Prostate gland (tissue), 2 donors: ENCODE results near the gene MAD1L1. TPM values are rescaled to one million over a fixed set of nuclear protein-coding genes. Genes with fewer than 3 reads are reported as not detected.
"Not testable (repeated sequence)": the region's sequence is repeated elsewhere in the genome, so short reads cannot be mapped to it uniquely, and the experiment has no call there.

Source experiments
- DNase-seq: peaks from one replicate; pipeline ENCODE4 v3.0.0-alpha.2; 2019; ENCODE audit warnings: low spot score
- H3K27ac ChIP-seq, 2 donors: fragments of 200-600 bp; sonication (generic); 2 replicates each; pipeline ENCODE4 v1.5.1; 2017 to 2019
- H3K27me3 ChIP-seq: fragments of 200-600 bp; sonication (generic); replicated peaks from 2 replicates; pipeline ENCODE4 v1.5.1; 2019; ENCODE audit not compliant: insufficient read depth
- H3K36me3 ChIP-seq, 2 donors: fragments of 200-600 bp; sonication (generic); 1 replicate in 1 of 2; 2 replicates in 1 of 2; pipeline versions ENCODE4 v1.5.1 to v1.8.1; 2017 to 2019
- H3K4me1 ChIP-seq: fragments of 200-600 bp; sonication (generic); replicated peaks from 2 replicates; pipeline ENCODE4 v1.5.1; 2019
- H3K4me3 ChIP-seq, 2 donors: fragments of 200-600 bp; sonication (generic); 2 replicates each; pipeline ENCODE4 v1.5.1; 2017 to 2019
- H3K9me3 ChIP-seq: fragments of 200-600 bp; sonication (generic); 2 replicates; pipeline ENCODE4 v1.5.1; 2017
- POLR2A ChIP-seq: fragments of 450-650 bp; IDR thresholded peaks from one replicate; pipeline ENCODE4 v1.6.1; 2016; ENCODE audit warnings: antibody characterized with exemption, mild to moderate bottlenecking
- POLR2AphosphoS5 ChIP-seq: sonication (generic); formaldehyde crosslinking; IDR thresholded peaks from one replicate; pipeline ENCODE4 v1.6.1; 2017; ENCODE audit warnings: antibody characterized with exemption
- WGBS: methylation state at CpG from one replicate; pipeline ENCODE4 v1.1.5; 2018; 5-methylcytosine and 5-hydroxymethylcytosine counted together
- intact Hi-C: fragments of 100-400 bp; cut with DNase I; formaldehyde crosslinking; loops from one replicate; pipeline ENCODE4 v1.14.2; 2022
- total RNA-seq, 2 donors: library from RNA; depleted of rRNA; stranded (reverse); fragments of >200 nt; gene quantifications; one replicate each; pipeline ENCODE4 v1.1.0, GENCODE V29; 2016
- TF ChIP-seq, protein P1 (sequence below), 4 experiments: fragments of 200-600 bp in 2 of 4; fragments of 450-650 bp in 2 of 4; sonication (generic) in 2 of 4; IDR thresholded peaks; 1 replicate in 3 of 4; 2 replicates in 1 of 4; pipeline ENCODE4 v1.5.1; 2016 to 2019; ENCODE audit warnings: antibody characterized with exemption in 4 of 4, mild to moderate bottlenecking in 2 of 4, moderate library complexity in 2 of 4

The MAD1L1 gene
- total RNA-seq, 2 donors from 2014 or later: 79.3 to 91.9 TPM

DNA sequence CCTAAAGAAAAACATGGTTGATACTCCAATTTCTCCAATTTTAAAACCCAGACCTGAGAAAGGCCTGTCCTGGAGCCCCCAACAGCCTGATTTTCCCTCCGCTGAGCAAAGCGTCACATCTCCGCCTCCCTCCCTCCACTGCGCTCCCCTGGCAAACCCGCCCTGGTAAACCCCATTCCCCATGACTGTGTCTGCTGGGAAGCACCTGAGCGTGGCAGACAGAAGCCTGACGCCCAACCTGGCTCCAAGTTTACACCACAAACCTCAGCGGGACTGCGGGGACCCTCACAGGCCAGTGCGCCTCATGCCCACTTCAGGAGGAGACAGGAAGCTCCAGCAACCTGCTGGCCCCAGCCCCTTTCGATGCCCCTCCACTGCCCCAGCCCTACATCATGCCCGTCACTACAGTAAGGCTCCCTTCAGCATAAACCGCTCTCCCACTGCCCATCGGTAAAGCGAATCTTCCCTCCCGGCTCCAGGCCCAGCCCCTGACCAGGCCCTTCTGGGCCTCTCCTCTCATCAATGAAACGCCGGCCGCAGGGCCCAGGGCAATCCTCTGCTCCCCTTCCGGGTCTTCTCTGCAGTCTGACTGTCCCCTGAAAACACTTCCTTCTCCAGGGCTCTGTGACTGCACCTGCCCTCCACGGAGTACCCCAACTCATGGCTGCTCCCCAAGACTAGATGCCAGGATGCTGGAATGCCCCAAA, 233.3 kb downstream of the MAD1L1 start:
- 92% methylated on average over 21 of the region's 21 CpGs for WGBS
- intact Hi-C loops: no loop called here
- Histone ChIP-seq H3K4me3 (no peak overlapping the region), H3K4me1 (no peaks in the 10 kb centered on the region), H3K9me3 (no peaks in the 10 kb centered on the region), H3K27ac (no peak overlapping the region), H3K36me3 (no peaks in the 10 kb centered on the region), H3K27me3 (no peaks in the 10 kb centered on the region)
- TF ChIP-seq, protein P1, sequence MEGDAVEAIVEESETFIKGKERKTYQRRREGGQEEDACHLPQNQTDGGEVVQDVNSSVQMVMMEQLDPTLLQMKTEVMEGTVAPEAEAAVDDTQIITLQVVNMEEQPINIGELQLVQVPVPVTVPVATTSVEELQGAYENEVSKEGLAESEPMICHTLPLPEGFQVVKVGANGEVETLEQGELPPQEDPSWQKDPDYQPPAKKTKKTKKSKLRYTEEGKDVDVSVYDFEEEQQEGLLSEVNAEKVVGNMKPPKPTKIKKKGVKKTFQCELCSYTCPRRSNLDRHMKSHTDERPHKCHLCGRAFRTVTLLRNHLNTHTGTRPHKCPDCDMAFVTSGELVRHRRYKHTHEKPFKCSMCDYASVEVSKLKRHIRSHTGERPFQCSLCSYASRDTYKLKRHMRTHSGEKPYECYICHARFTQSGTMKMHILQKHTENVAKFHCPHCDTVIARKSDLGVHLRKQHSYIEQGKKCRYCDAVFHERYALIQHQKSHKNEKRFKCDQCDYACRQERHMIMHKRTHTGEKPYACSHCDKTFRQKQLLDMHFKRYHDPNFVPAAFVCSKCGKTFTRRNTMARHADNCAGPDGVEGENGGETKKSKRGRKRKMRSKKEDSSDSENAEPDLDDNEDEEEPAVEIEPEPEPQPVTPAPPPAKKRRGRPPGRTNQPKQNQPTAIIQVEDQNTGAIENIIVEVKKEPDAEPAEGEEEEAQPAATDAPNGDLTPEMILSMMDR (IDR thresholded peaks at IDR 0.05): no peak
- no peak for TF ChIP-seq POLR2AphosphoS5
- TF ChIP-seq POLR2A: no peak
- DNase-seq: no peak

DNA sequence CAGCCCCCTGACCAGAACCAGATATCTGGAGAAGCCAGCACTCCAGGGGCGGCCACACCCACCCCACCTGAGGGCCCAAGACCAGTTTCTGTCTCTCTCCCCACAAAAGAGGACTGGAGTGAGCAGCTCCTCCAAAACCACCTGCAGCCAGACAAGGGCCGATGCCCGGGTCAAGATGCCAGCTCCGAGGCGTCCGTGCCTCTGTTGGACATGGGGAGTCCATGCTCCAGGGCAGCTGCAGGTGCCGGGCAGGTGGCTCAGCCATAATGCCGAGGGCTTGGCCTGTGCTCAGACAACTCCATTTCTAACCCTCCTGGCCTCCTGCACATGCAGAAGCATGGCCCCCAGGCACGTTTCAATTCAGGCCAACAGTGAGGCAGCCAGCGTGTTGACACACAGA, 234.6 kb downstream of the MAD1L1 start:
- Histone ChIP-seq H3K36me3 (no peaks in the 10 kb centered on the region), H3K9me3 (no peaks in the 10 kb centered on the region), H3K27me3 (no peaks in the 10 kb centered on the region), H3K27ac (no peak overlapping the region), H3K4me1 (no peaks in the 10 kb centered on the region), H3K4me3 (no peak overlapping the region)
- intact Hi-C loops: no loop called here
- TF ChIP-seq, protein P1 (IDR thresholded peaks at IDR 0.05): no peak
- TF ChIP-seq POLR2A (no peak), POLR2AphosphoS5 (no peak)
- no peak for DNase-seq
- 91% methylated on average over 10 of the region's 10 CpGs for WGBS

DNA sequence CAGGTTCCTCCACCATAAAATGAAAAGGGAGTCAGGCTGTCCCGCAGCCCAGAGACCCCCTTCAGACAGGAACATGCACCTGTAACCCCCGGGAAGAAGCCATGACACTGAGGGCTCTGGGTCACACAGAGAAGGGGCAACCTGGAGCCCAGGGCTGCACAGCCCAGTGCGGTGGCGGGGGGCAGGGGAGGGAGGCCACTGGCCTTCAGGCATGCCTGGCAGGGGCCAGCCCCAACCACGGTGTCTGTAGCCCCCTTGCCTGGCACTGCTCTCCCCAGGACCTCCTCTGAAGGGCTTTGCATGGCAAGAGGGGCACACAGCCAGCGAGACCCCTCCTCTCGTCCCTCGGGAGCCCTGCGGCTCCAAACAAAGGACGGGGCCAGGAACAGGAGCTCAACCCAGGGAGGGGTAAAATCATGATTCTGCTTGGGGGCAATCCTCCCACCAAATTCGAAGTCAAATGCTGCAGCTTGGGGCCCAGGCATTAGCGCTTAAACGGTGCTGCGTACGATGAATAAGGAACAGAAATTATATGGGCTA, 235.1 kb downstream of the MAD1L1 start:
- Histone ChIP-seq H3K4me3 (no peak overlapping the region), H3K27me3 (no peaks in the 10 kb centered on the region), H3K36me3 (no peaks in the 10 kb centered on the region), H3K9me3 (no peaks in the 10 kb centered on the region), H3K4me1 (no peaks in the 10 kb centered on the region), H3K27ac (no peak overlapping the region)
- 87% methylated on average over 15 of the region's 15 CpGs for WGBS
- no peak for DNase-seq
- intact Hi-C loops: no loop called here
- no peak for TF ChIP-seq POLR2A
- TF ChIP-seq POLR2AphosphoS5: no peak
- TF ChIP-seq, protein P1 (IDR thresholded peaks at IDR 0.05): no peak

DNA sequence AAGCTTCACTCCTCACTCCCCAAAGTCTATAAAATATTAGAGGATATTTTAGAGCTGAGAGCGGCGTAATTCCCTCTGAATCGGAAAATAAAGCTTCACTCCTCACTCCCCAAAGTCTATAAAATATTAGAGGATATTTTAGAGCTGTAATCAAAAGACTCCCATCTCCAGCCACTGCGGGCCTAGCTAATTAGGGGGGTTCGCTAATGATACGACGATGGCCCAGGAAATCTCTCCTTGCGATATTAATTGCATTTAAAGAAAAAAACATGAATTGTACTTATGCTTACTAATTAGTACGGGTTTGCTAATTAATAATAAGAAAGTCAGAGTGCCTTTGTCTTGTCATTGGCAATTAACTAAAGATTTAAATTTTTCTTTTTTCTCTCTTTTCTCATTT, 235.9 kb downstream of the MAD1L1 start:
- Histone ChIP-seq H3K4me1 (no peaks in the 10 kb centered on the region), H3K27me3 (no peaks in the 10 kb centered on the region), H3K36me3 (no peaks in the 10 kb centered on the region), H3K4me3 (no peak overlapping the region), H3K9me3 (no peaks in the 10 kb centered on the region), H3K27ac (no peak overlapping the region)
- WGBS: 95% methylated on average over 9 of the region's 9 CpGs
- intact Hi-C loops: no loop called here
- DNase-seq: no peak
- no peak for TF ChIP-seq POLR2A
- TF ChIP-seq, protein P1 (IDR thresholded peaks at IDR 0.05): no peak
- TF ChIP-seq POLR2AphosphoS5: no peak

DNA sequence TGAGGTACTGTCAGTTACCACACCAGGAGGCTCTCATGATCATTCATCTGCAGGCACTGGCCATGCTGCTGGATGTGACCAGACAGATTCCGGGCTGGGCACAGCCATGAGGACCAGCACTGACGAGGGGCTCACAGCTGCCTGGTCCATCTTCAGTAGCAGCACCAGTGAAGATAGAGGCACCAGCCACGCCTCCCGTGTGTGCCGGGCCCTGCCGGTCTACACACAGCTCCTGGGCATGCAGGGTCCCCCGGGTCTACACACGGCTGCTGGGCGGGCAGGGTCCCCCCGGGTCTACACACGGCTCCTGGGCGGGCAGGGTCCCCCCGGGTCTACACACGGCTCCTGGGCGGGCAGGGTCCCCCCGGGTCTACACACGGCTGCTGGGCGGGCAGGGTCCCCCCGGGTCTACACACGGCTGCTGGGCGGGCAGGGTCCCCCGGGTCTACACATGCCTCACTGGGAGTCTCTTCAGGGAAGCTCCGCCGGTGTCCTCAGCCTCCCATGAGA, 236.8 kb downstream of the MAD1L1 start:
- H3K4me1 ChIP-seq, H3K4me3 ChIP-seq, H3K9me3 ChIP-seq, DNase-seq, H3K27ac ChIP-seq, H3K27me3 ChIP-seq, intact Hi-C loops, H3K36me3 ChIP-seq: not testable (repeated sequence)
- WGBS: 90% methylated on average over 24 of the region's 24 CpGs
